Measurements from ENCODE around the gene RPS6KA3.

DNA sequence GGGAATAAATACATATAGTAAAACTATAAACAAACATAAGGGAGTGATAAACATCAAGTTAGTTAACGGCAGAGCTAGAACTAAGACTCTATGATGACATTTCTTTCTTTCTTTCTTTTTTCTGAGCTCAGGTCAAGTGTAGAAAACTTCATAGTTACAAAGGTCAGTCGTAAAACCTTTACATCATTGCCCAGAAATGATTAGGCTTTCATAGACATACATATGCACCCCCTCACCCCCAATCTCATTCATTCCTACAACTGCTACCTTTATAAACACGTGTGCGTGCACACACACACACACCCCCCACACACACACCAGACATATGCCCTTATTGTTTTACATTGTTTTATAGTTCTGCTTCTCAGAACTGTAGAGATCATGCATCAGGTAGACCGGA lies 130.8 kb downstream of the RPS6KA3 start:
- TF ChIP-seq, protein P1, sequence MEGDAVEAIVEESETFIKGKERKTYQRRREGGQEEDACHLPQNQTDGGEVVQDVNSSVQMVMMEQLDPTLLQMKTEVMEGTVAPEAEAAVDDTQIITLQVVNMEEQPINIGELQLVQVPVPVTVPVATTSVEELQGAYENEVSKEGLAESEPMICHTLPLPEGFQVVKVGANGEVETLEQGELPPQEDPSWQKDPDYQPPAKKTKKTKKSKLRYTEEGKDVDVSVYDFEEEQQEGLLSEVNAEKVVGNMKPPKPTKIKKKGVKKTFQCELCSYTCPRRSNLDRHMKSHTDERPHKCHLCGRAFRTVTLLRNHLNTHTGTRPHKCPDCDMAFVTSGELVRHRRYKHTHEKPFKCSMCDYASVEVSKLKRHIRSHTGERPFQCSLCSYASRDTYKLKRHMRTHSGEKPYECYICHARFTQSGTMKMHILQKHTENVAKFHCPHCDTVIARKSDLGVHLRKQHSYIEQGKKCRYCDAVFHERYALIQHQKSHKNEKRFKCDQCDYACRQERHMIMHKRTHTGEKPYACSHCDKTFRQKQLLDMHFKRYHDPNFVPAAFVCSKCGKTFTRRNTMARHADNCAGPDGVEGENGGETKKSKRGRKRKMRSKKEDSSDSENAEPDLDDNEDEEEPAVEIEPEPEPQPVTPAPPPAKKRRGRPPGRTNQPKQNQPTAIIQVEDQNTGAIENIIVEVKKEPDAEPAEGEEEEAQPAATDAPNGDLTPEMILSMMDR (IDR thresholded peaks at IDR 0.05) = no peak
- TF ChIP-seq POLR2A (IDR thresholded peaks at IDR 0.05) = no peak

All from uterus (tissue), 2 donors.